Ovary (tissue), 9 donors: Measurements from ENCODE around the gene SULT2B1. TPM values are rescaled to one million over a fixed set of nuclear protein-coding genes. Genes with fewer than 3 reads are reported as not detected.
"Not testable (repeated sequence)": the region's sequence is repeated elsewhere in the genome, so short reads cannot be mapped to it uniquely, and the experiment has no call there.

Experiments
- DNase-seq, 5 donors: peaks; one replicate each; pipeline ENCODE4 v3.0.0-alpha.2; 2019 to 2020
- H3K27ac ChIP-seq, 2 donors: fragments of 200-600 bp; one replicate each; pipeline versions ENCODE4 v1.5.1 to v1.8.0; 2019 to 2022
- H3K27me3 ChIP-seq: fragments of 200-600 bp; one replicate; pipeline ENCODE4 v1.8.0; 2022
- H3K36me3 ChIP-seq: fragments of 200-600 bp; sonication (generic); one replicate; pipeline ENCODE4 v1.5.1; 2019
- H3K4me1 ChIP-seq: one replicate; pipeline ENCODE4 v1.8.1; 2013; ENCODE audit warnings: mild to moderate bottlenecking, moderate library complexity; ENCODE audit not compliant: insufficient read depth
- H3K4me3 ChIP-seq: fragments of 200-600 bp; sonication (generic); one replicate; pipeline ENCODE4 v1.5.1; 2017
- H3K9me3 ChIP-seq, 2 donors: fragments of 200-600 bp in 1 of 2; sonication (generic) in 1 of 2; one replicate each; pipeline versions ENCODE4 v1.5.1 to v1.8.1; 2013 to 2019; ENCODE audit warnings: mild to moderate bottlenecking in 1 of 2, moderate library complexity in 1 of 2
- CTCF ChIP-seq, 3 donors: fragments of 450-650 bp in 2 of 3; fragments of 200-600 bp in 1 of 3; IDR thresholded peaks; one replicate each; pipeline versions ENCODE4 v1.5.1 to v1.8.0; 2016 to 2022; ENCODE audit warnings: antibody characterized with exemption in 3 of 3, mild to moderate bottlenecking in 1 of 3
- EP300 ChIP-seq: sonication (generic); formaldehyde crosslinking; IDR thresholded peaks from one replicate; pipeline ENCODE4 v1.6.1; 2017; ENCODE audit warnings: antibody characterized with exemption
- POLR2A ChIP-seq: fragments of 450-650 bp; IDR thresholded peaks from one replicate; pipeline ENCODE4 v1.6.1; 2017; ENCODE audit warnings: antibody characterized with exemption, mild to moderate bottlenecking, moderate library complexity
- WGBS, 3 donors: extraction: QIAGEN DNeasy Blood & Tissue Kit in 1 of 3; methylation state at CpG; one replicate each; pipeline versions ENCODE4 v1.1.5 to v1.1.7; 2013 to 2017; 5-methylcytosine and 5-hydroxymethylcytosine counted together
- intact Hi-C, 4 donors: fragments of 100-400 bp; cut with DNase I; formaldehyde crosslinking; loops; one replicate each; pipeline versions ENCODE4 v1.11.0 to v1.15.1; 2022 to 2023
- polyA plus RNA-seq, 2 donors: library from polyadenylated mRNA; stranded (reverse); fragments of 200-250 nt in 1 of 2; fragments of 350-450 nt in 1 of 2; fragmentation: Illumina TruSeq in 1 of 2; extraction: RNeasy Lipid Tissue Mini Kit (QIAGEN cat#74804) in 1 of 2; gene quantifications; one replicate each; pipeline ENCODE4 v1.2.3, GENCODE V29; 2013 to 2014
- total RNA-seq, 7 donors: library from RNA; depleted of rRNA in 2 of 7; stranded (reverse); fragments of >200 nt in 2 of 7; fragmentation: NEBNext Ultra II Directional in 3 of 7; extraction: Animal tissue kit (Norgen Biotek cat#: 25700) in 3 of 7; gene quantifications; one replicate each; pipeline versions ENCODE4 v1.1.0 to v1.2.4, GENCODE V29; 2016 to 2023
- donor health status: DM: no; HTN: no; CAD: no; lungs with moderate emphysema.
- donor health status: DM: no; HTN: no; CAD: no.
- donor health status: Bipolar disorder and iron deficiency.
- donor health status: DM: yes; HTN: yes; CAD: no.
- donor health status: DM: no; HTN: no; CAD: no.
- donor health status: DM: yes; HTN: yes; CAD: no.

Gene SULT2B1
- total and polyA plus RNA-seq, 9 donors = 0.10 to 0.20 TPM; not detected in 7

GRCh38 chr19:48516536-48516935 is 35.4 kb upstream of the SULT2B1 start:
- Histone ChIP-seq H3K36me3 (no peaks in the 10 kb centered on the region), H3K27me3 (peaks cover 6% of the 10 kb centered on the region), H3K27ac (no peak overlapping the region), H3K4me3 (no peak overlapping the region), H3K9me3 (no peaks in the 10 kb centered on the region), H3K4me1 (peaks cover 2% of the 10 kb centered on the region)
- 72 to 77% (median 76%) methylated on average over 8 of the region's 8 CpGs for WGBS, 3 donors
- intact Hi-C loops = loop anchor here in 1 of 4 donors (2.0 kb wide), 1 partner anchor 56 kb away; no protein-coding TSS in a partner anchor
- DNase-seq = no peak
- TF ChIP-seq EP300 = no peak
- TF ChIP-seq CTCF (IDR thresholded peaks at IDR 0.05) = no peak
- TF ChIP-seq POLR2A = no peak

- 82 to 88% (median 84%) methylated on average over 3 of the region's 3 CpGs for WGBS, 3 donors
- H3K9me3 ChIP-seq = no peaks in the 10 kb centered on the region
- peaks cover 2% of the 10 kb centered on the region for H3K4me1 ChIP-seq
- DNase-seq = no peak
- H3K36me3 ChIP-seq = no peaks in the 10 kb centered on the region
- H3K27ac ChIP-seq = no peak overlapping the region
- H3K27me3 ChIP-seq = no peaks in the 10 kb centered on the region
- TF ChIP-seq EP300 (no peak), POLR2A (no peak), CTCF (IDR thresholded peaks at IDR 0.05) (no peak)
- intact Hi-C loops = no loop called here
- H3K4me3 ChIP-seq = no peak overlapping the region
Measured at GRCh38 chr19:48518207-48518606, 33.8 kb upstream of the SULT2B1 start.

GRCh38 chr19:48519426-48519825 is 32.5 kb upstream of the SULT2B1 start:
- 88 to 92% (median 88%) methylated on average over 4 of the region's 4 CpGs for WGBS, 3 donors
- H3K27me3 ChIP-seq, H3K4me1 ChIP-seq, H3K27ac ChIP-seq, intact Hi-C loops, H3K36me3 ChIP-seq, H3K4me3 ChIP-seq, H3K9me3 ChIP-seq, DNase-seq: not testable (repeated sequence)

- H3K9me3 ChIP-seq = peaks cover 0 to 5% of the 10 kb centered on the region in 2 donors
- no peaks in the 10 kb centered on the region for H3K4me1 ChIP-seq
- WGBS, 3 donors = 30 to 44% (median 32%) methylated on average over 4 of the region's 4 CpGs
- no peak overlapping the region for H3K4me3 ChIP-seq
- no peaks in the 10 kb centered on the region for H3K27me3 ChIP-seq
- no peak overlapping the region for H3K27ac ChIP-seq
- no peak for DNase-seq
- intact Hi-C loops = no loop called here
- TF ChIP-seq CTCF (IDR thresholded peaks at IDR 0.05) (no peak), EP300 (no peak), POLR2A (no peak)
- no peaks in the 10 kb centered on the region for H3K36me3 ChIP-seq
Measured at GRCh38 chr19:48520134-48520533, 31.8 kb upstream of the SULT2B1 start.

- no peak overlapping the region for H3K27ac ChIP-seq
- 88 to 94% (median 93%) methylated on average over 2 of the region's 2 CpGs for WGBS, 3 donors
Measured at GRCh38 chr19:48524221-48524620, 27.8 kb upstream of the SULT2B1 start.

More at GRCh38 chr19:48524221-48524620, 27.8 kb upstream of the SULT2B1 start:
- intact Hi-C loops = no loop called here
- no peak for DNase-seq
- H3K4me1 ChIP-seq = no peaks in the 10 kb centered on the region
- no peak overlapping the region for H3K4me3 ChIP-seq
- H3K36me3 ChIP-seq = no peaks in the 10 kb centered on the region
- TF ChIP-seq CTCF (IDR thresholded peaks at IDR 0.05) = no peak
- TF ChIP-seq EP300 = no peak
- TF ChIP-seq POLR2A = no peak
- peaks cover 3 to 21% of the 10 kb centered on the region in 2 donors for H3K9me3 ChIP-seq
- H3K27me3 ChIP-seq = no peaks in the 10 kb centered on the region
